HAP-1 (cell line): ENCODE results near the gene MLXIP.
"Not testable (repeated sequence)": the region's sequence is repeated elsewhere in the genome, so short reads cannot be mapped to it uniquely, and the experiment has no call there.

Source experiments
- DNase-seq, 2 experiments: peaks; one replicate each; pipeline ENCODE4 v3.0.0-alpha.2; 2016 to 2020; ENCODE audit warnings: low spot score in 2 of 2
- H3K27me3 ChIP-seq: fragments of 250-450 bp; sonication (Bioruptor Pico); 2 replicates; pipeline ENCODE4 v1.5.1; 2020; ENCODE audit warnings: low read depth, mild to moderate bottlenecking, moderate library complexity
- H3K36me3 ChIP-seq: fragments of 250-450 bp; sonication (Bioruptor Pico); replicated peaks from 2 replicates; pipeline ENCODE4 v1.5.1; 2020; ENCODE audit warnings: mild to moderate bottlenecking
- H3K4me1 ChIP-seq: fragments of 250-450 bp; sonication (Bioruptor Pico); 2 replicates; pipeline ENCODE4 v1.5.1; 2020; ENCODE audit warnings: mild to moderate bottlenecking
- H3K4me3 ChIP-seq: fragments of 250-450 bp; sonication (Bioruptor Pico); 2 replicates; pipeline ENCODE4 v1.5.1; 2020; ENCODE audit warnings: mild to moderate bottlenecking, moderate library complexity
- H3K9me3 ChIP-seq: fragments of 250-450 bp; sonication (Bioruptor Pico); 2 replicates; pipeline ENCODE4 v1.5.1; 2020; ENCODE audit warnings: mild to moderate bottlenecking, moderate library complexity
- in situ Hi-C: fragments of 300-500 bp; cut with MboI; formaldehyde crosslinking; loops from 3 replicates; pipeline ENCODE4 v1.14.3; 2020; ENCODE audit warnings: low sequenced_read_pairs, inconsistent platforms, mixed read lengths

Gene MLXIP

GRCh38 chr12:122045262-122045661 lies 33.3 kb upstream of the MLXIP start:
- peaks cover 38% of the 10 kb centered on the region for H3K36me3 ChIP-seq

GRCh38 chr12:122046145-122046544 lies 32.4 kb upstream of the MLXIP start:
- DNase-seq: no peak
- Histone ChIP-seq H3K4me3 (no peak overlapping the region), H3K27me3 (no peaks in the 10 kb centered on the region), H3K4me1 (no peaks in the 10 kb centered on the region), H3K36me3 (peaks cover 39% of the 10 kb centered on the region), H3K9me3 (no peaks in the 10 kb centered on the region)
- in situ Hi-C loops: no loop called here

More at GRCh38 chr12:122045262-122045661, 33.3 kb upstream of the MLXIP start:
- no peak for DNase-seq
- no peaks in the 10 kb centered on the region for H3K4me1 ChIP-seq
- no peaks in the 10 kb centered on the region for H3K9me3 ChIP-seq
- in situ Hi-C loops: no loop called here
- no peaks in the 10 kb centered on the region for H3K27me3 ChIP-seq
- H3K4me3 ChIP-seq: no peak overlapping the region

GRCh38 chr12:122048151-122048550 lies 30.4 kb upstream of the MLXIP start:
- H3K27me3 ChIP-seq: no peaks in the 10 kb centered on the region
- H3K4me1 ChIP-seq: no peaks in the 10 kb centered on the region
- DNase-seq: no peak
- no peaks in the 10 kb centered on the region for H3K9me3 ChIP-seq
- in situ Hi-C loops: no loop called here
- H3K4me3 ChIP-seq: no peak overlapping the region
- peaks cover 37% of the 10 kb centered on the region for H3K36me3 ChIP-seq

- H3K9me3 ChIP-seq: no peaks in the 10 kb centered on the region
- no peak overlapping the region for H3K4me3 ChIP-seq
- no peak for DNase-seq
- H3K4me1 ChIP-seq: no peaks in the 10 kb centered on the region
- H3K36me3 ChIP-seq: peaks cover 33% of the 10 kb centered on the region
- in situ Hi-C loops: loop anchor here (10.0 kb wide), 1 partner anchor 145 kb away; no protein-coding TSS in a partner anchor
- H3K27me3 ChIP-seq: no peaks in the 10 kb centered on the region
Observed at GRCh38 chr12:122049827-122050226, 28.7 kb upstream of the MLXIP start.

GRCh38 chr12:122050706-122051105 lies 27.9 kb upstream of the MLXIP start:
- Histone ChIP-seq H3K4me3 (no peak overlapping the region), H3K27me3 (no peaks in the 10 kb centered on the region), H3K36me3 (peaks cover 35% of the 10 kb centered on the region), H3K9me3 (no peaks in the 10 kb centered on the region), H3K4me1 (no peaks in the 10 kb centered on the region)
- no peak for DNase-seq
- in situ Hi-C loops: loop anchor here (10.0 kb wide), 1 partner anchor 144 kb away; no protein-coding TSS in a partner anchor

- DNase-seq: no peak
- Histone ChIP-seq H3K9me3 (no peaks in the 10 kb centered on the region), H3K4me3 (no peak overlapping the region), H3K27me3 (no peaks in the 10 kb centered on the region), H3K36me3 (peaks cover 37% of the 10 kb centered on the region), H3K4me1 (no peaks in the 10 kb centered on the region)
- in situ Hi-C loops: loop anchor here (10.0 kb wide), 1 partner anchor 143 kb away; no protein-coding TSS in a partner anchor
Observed at GRCh38 chr12:122051231-122051876, 27.2 kb upstream of the MLXIP start.

- H3K36me3 ChIP-seq: peaks cover 41% of the 10 kb centered on the region
- H3K4me1 ChIP-seq: no peaks in the 10 kb centered on the region
- no peaks in the 10 kb centered on the region for H3K27me3 ChIP-seq
- in situ Hi-C loops: loop anchor here (10.0 kb wide), 1 partner anchor 143 kb away; no protein-coding TSS in a partner anchor
- H3K9me3 ChIP-seq: no peaks in the 10 kb centered on the region
- no peak for DNase-seq
- no peak overlapping the region for H3K4me3 ChIP-seq
Observed at GRCh38 chr12:122052285-122052684, 26.3 kb upstream of the MLXIP start.

- in situ Hi-C loops: loop anchor here (5.0 to 10.0 kb wide), 2 partner anchors 67 to 140 kb away; no protein-coding TSS in a partner anchor
- no peak overlapping the region for H3K4me3 ChIP-seq
- DNase-seq: no peak
- no peaks in the 10 kb centered on the region for H3K4me1 ChIP-seq
- H3K36me3 ChIP-seq: peaks cover 47% of the 10 kb centered on the region
- no peaks in the 10 kb centered on the region for H3K9me3 ChIP-seq
- no peaks in the 10 kb centered on the region for H3K27me3 ChIP-seq
Observed at GRCh38 chr12:122054842-122055520, 23.6 kb upstream of the MLXIP start.

GRCh38 chr12:122056406-122056805 lies 22.1 kb upstream of the MLXIP start:
- in situ Hi-C loops: loop anchor here (5.0 to 10.0 kb wide), 2 partner anchors 66 to 138 kb away; no protein-coding TSS in a partner anchor
- peaks cover 47% of the 10 kb centered on the region for H3K36me3 ChIP-seq
- not testable (repeated sequence) for H3K4me1 ChIP-seq, H3K9me3 ChIP-seq, DNase-seq, H3K4me3 ChIP-seq, H3K27me3 ChIP-seq

GRCh38 chr12:122057007-122057735 lies 21.4 kb upstream of the MLXIP start:
- no peak for DNase-seq

GRCh38 chr12:122057769-122058168 lies 20.8 kb upstream of the MLXIP start:
- Histone ChIP-seq H3K4me3 (no peak overlapping the region), H3K4me1 (no peaks in the 10 kb centered on the region), H3K27me3 (no peaks in the 10 kb centered on the region), H3K9me3 (no peaks in the 10 kb centered on the region), H3K36me3 (peaks cover 47% of the 10 kb centered on the region)
- in situ Hi-C loops: loop anchor here (5.0 to 10.0 kb wide), 2 partner anchors 65 to 137 kb away; no protein-coding TSS in a partner anchor
- DNase-seq: no peak

More at GRCh38 chr12:122057007-122057735, 21.4 kb upstream of the MLXIP start:
- in situ Hi-C loops: loop anchor here (5.0 to 10.0 kb wide), 2 partner anchors 65 to 138 kb away; no protein-coding TSS in a partner anchor
- Histone ChIP-seq H3K4me1 (no peaks in the 10 kb centered on the region), H3K27me3 (no peaks in the 10 kb centered on the region), H3K9me3 (no peaks in the 10 kb centered on the region), H3K36me3 (peaks cover 47% of the 10 kb centered on the region), H3K4me3 (no peak overlapping the region)

GRCh38 chr12:122058549-122059149 lies 19.9 kb upstream of the MLXIP start:
- Histone ChIP-seq H3K9me3 (no peaks in the 10 kb centered on the region), H3K4me1 (peaks cover 3% of the 10 kb centered on the region), H3K27me3 (no peaks in the 10 kb centered on the region), H3K4me3 (no peak overlapping the region), H3K36me3 (peaks cover 47% of the 10 kb centered on the region)
- in situ Hi-C loops: loop anchor here (5.0 to 10.0 kb wide), 2 partner anchors 64 to 136 kb away; no protein-coding TSS in a partner anchor
- DNase-seq: no peak
